K562 (cell line): ENCODE results near the gene BCL7C. TPM values are rescaled to one million over a fixed set of nuclear protein-coding genes. Genes with fewer than 3 reads are reported as not detected.

Source experiments
- EP300 ChIP-seq: IDR thresholded peaks from 2 replicates; pipeline ENCODE4 v1.6.1; 2012; ENCODE audit warnings: low read length, improper control_type of control experiment
- EP400 ChIP-seq: fragments of 450-650 bp; IDR thresholded peaks from 2 replicates; pipeline ENCODE4 v1.6.1; 2017; ENCODE audit warnings: antibody characterized with exemption, mild to moderate bottlenecking, moderate library complexity
- EZH2 ChIP-seq: IDR thresholded peaks from 2 replicates; pipeline ENCODE4 v1.6.1; 2012; ENCODE audit warnings: low read depth, mild to moderate bottlenecking, inconsistent platforms, low read length, borderline replicate concordance
- MCM2 ChIP-seq: fragments of 450-650 bp; IDR thresholded peaks from 2 replicates; pipeline ENCODE4 v1.6.1; 2017; ENCODE audit warnings: low read depth, mild to moderate bottlenecking
- MXI1 ChIP-seq: IDR thresholded peaks from 2 replicates; pipeline ENCODE4 v1.6.1; 2011; ENCODE audit warnings: low read depth, mild to moderate bottlenecking, improper control_type of control experiment, low read length
- PREB ChIP-seq: sonication (generic); formaldehyde crosslinking; IDR thresholded peaks from 2 replicates; pipeline ENCODE4 v1.8.1; 2023; ENCODE audit warnings: mild to moderate bottlenecking, missing genetic modification reagents
- SETDB1 ChIP-seq: IDR thresholded peaks from one replicate; pipeline ENCODE4 v1.6.1; 2012; ENCODE audit warnings: low read length, control low read depth, inconsistent platforms
- ZKSCAN8 ChIP-seq: fragments of 200-800 bp; sonication (Bioruptor generic); IDR thresholded peaks from 2 replicates; pipeline ENCODE4 v1.6.1; 2016; ENCODE audit warnings: missing genetic modification characterization, missing compliant biosample characterization
- ZNF12 ChIP-seq: sonication (generic); formaldehyde crosslinking; IDR thresholded peaks from 2 replicates; pipeline ENCODE4 v1.4.0; 2020; ENCODE audit warnings: mild to moderate bottlenecking, missing genetic modification reagents
- ZNF165 ChIP-seq: fragments of 250-450 bp; sonication (Bioruptor Pico); IDR thresholded peaks from 2 replicates; pipeline ENCODE4 v1.4.0; 2020; ENCODE audit warnings: borderline replicate concordance
- polyA plus RNA-seq, 8 experiments: library from polyadenylated mRNA; depleted of rRNA in 4 of 8; stranded (reverse) in 5 of 8; unstranded in 3 of 8; fragments of >200 nt; fragmentation: Nextera tagmentation in 2 of 8; fragmentation: Illumina TruSeq in 1 of 8; extraction: Ambion mirVana in 2 of 8; extraction: Trizol in 1 of 8; gene quantifications; 2 replicates each; pipeline versions ENCODE4 v1.2.1 to v1.2.3, GENCODE V29; 2011 to 2014; ENCODE audit warnings: inconsistent platforms in 1 of 8, missing spikeins in 1 of 8
- total RNA-seq, 7 experiments: library from RNA; depleted of rRNA in 6 of 7; stranded (reverse); fragments of >200 nt in 6 of 7; fragmentation: Illumina TruSeq in 2 of 7; extraction: Trizol in 2 of 7; gene quantifications; 2 replicates each; pipeline versions ENCODE4 v1.2.1 to v1.2.3, GENCODE V29; 2011 to 2021; ENCODE audit warnings: low replicate concordance in 1 of 7
- TF ChIP-seq, protein P1 (sequence below): fragments of 250-450 bp; sonication (Bioruptor Pico); IDR thresholded peaks from 2 replicates; pipeline ENCODE4 v1.5.1; 2021; ENCODE audit warnings: mild to moderate bottlenecking
- TF ChIP-seq, protein P2 (sequence below): fragments of 450-650 bp; IDR thresholded peaks from 2 replicates; pipeline ENCODE4 v1.7.1; 2018; ENCODE audit warnings: mild to moderate bottlenecking, low read depth; ENCODE audit not compliant: partially characterized antibody
- TF ChIP-seq, protein P3 (sequence below): fragments of 450-650 bp; IDR thresholded peaks from 2 replicates; pipeline ENCODE4 v1.6.1; 2016; ENCODE audit warnings: mild to moderate bottlenecking
- TF ChIP-seq, protein P4 (sequence below): fragments of 250-450 bp; sonication (Bioruptor Pico); IDR thresholded peaks from 2 replicates; pipeline ENCODE4 v1.9.0; 2021; ENCODE audit warnings: mild to moderate bottlenecking, inconsistent platforms
- TF ChIP-seq, protein P5 (sequence below): fragments of 200-800 bp; sonication (Bioruptor generic); IDR thresholded peaks from 2 replicates; pipeline ENCODE4 v1.6.1; 2017; ENCODE audit warnings: missing genetic modification characterization, missing compliant biosample characterization

BCL7C gene
- total and polyA plus RNA-seq, 9 of the 15 experiments (the other 6 are each of a cell fraction or from before 2014, with no cell fraction given), result 1.7 to 85.8 (median 19.6) TPM

DNA sequence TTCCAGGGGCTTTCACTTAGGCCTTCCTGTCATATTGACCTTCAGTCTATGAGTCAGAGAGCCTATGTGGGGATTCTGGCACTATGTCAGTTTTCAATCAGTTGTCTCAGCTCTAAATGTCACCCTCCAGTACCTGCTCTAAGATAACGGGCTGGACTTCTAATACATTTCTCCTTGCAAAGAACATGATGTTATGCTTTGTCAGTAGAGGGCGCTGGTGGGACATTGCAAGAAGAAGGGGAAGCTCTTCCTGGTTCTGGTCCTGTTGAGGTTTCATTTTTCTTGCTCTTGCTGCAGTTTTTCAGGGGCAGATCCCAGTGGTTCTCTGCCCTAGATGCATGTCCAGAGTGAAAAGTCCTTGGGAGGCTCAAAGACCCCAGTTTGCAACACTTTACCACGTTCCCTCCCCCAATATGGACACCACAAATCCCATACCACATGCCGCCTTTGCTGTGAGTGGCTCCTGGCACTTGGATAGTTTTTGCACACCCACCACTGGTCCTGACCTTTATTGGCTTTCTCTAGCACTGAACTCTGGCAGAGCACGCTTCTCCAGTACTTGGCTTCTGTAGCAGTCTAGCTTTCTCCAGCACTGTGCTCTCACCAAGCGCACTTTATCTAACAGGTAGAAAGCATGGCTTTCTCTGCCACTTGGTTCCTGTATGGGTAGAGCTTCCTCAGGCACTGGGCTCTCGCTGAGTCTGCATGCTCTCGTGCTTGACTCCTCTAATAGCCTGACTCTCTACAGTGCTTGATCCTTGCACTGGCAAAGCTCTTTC is 49.0 kb downstream of the BCL7C start (continued):
- TF ChIP-seq EZH2 (no peak), SETDB1 (no peak), MCM2 (no peak), MXI1 (no peak), ZKSCAN8 (CRISPR knock-in tag) (no peak), PREB (CRISPR knock-in tag) (no peak), EP300 (peak; percentile 13; the same call in 1 of the 2 replicates), EP400 (peak; percentile 61), ZNF165 (CRISPR knock-in tag) (no peak), ZNF12 (CRISPR knock-in tag) (no peak)
- TF ChIP-seq, protein P1, sequence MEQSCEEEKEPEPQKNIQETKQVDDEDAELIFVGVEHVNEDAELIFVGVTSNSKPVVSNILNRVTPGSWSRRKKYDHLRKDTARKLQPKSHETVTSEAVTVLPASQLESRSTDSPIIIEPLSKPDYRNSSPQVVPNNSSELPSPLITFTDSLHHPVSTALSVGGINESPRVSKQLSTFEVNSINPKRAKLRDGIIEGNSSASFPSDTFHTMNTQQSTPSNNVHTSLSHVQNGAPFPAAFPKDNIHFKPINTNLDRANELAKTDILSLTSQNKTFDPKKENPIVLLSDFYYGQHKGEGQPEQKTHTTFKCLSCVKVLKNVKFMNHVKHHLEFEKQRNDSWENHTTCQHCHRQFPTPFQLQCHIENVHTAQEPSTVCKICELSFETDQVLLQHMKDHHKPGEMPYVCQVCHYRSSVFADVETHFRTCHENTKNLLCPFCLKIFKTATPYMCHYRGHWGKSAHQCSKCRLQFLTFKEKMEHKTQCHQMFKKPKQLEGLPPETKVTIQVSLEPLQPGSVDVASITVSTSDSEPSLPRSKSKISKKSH, result no peak
- TF ChIP-seq, protein P2, sequence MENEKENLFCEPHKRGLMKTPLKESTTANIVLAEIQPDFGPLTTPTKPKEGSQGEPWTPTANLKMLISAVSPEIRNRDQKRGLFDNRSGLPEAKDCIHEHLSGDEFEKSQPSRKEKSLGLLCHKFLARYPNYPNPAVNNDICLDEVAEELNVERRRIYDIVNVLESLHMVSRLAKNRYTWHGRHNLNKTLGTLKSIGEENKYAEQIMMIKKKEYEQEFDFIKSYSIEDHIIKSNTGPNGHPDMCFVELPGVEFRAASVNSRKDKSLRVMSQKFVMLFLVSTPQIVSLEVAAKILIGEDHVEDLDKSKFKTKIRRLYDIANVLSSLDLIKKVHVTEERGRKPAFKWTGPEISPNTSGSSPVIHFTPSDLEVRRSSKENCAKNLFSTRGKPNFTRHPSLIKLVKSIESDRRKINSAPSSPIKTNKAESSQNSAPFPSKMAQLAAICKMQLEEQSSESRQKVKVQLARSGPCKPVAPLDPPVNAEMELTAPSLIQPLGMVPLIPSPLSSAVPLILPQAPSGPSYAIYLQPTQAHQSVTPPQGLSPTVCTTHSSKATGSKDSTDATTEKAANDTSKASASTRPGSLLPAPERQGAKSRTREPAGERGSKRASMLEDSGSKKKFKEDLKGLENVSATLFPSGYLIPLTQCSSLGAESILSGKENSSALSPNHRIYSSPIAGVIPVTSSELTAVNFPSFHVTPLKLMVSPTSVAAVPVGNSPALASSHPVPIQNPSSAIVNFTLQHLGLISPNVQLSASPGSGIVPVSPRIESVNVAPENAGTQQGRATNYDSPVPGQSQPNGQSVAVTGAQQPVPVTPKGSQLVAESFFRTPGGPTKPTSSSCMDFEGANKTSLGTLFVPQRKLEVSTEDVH, result peak; percentile 60
- TF ChIP-seq, protein P3, sequence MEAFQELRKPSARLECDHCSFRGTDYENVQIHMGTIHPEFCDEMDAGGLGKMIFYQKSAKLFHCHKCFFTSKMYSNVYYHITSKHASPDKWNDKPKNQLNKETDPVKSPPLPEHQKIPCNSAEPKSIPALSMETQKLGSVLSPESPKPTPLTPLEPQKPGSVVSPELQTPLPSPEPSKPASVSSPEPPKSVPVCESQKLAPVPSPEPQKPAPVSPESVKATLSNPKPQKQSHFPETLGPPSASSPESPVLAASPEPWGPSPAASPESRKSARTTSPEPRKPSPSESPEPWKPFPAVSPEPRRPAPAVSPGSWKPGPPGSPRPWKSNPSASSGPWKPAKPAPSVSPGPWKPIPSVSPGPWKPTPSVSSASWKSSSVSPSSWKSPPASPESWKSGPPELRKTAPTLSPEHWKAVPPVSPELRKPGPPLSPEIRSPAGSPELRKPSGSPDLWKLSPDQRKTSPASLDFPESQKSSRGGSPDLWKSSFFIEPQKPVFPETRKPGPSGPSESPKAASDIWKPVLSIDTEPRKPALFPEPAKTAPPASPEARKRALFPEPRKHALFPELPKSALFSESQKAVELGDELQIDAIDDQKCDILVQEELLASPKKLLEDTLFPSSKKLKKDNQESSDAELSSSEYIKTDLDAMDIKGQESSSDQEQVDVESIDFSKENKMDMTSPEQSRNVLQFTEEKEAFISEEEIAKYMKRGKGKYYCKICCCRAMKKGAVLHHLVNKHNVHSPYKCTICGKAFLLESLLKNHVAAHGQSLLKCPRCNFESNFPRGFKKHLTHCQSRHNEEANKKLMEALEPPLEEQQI, result peak; percentile 44; the same call in 1 of the 2 replicates
- TF ChIP-seq, protein P4, sequence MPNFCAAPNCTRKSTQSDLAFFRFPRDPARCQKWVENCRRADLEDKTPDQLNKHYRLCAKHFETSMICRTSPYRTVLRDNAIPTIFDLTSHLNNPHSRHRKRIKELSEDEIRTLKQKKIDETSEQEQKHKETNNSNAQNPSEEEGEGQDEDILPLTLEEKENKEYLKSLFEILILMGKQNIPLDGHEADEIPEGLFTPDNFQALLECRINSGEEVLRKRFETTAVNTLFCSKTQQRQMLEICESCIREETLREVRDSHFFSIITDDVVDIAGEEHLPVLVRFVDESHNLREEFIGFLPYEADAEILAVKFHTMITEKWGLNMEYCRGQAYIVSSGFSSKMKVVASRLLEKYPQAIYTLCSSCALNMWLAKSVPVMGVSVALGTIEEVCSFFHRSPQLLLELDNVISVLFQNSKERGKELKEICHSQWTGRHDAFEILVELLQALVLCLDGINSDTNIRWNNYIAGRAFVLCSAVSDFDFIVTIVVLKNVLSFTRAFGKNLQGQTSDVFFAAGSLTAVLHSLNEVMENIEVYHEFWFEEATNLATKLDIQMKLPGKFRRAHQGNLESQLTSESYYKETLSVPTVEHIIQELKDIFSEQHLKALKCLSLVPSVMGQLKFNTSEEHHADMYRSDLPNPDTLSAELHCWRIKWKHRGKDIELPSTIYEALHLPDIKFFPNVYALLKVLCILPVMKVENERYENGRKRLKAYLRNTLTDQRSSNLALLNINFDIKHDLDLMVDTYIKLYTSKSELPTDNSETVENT (CRISPR knock-in tag), result no peak
- TF ChIP-seq, protein P5, sequence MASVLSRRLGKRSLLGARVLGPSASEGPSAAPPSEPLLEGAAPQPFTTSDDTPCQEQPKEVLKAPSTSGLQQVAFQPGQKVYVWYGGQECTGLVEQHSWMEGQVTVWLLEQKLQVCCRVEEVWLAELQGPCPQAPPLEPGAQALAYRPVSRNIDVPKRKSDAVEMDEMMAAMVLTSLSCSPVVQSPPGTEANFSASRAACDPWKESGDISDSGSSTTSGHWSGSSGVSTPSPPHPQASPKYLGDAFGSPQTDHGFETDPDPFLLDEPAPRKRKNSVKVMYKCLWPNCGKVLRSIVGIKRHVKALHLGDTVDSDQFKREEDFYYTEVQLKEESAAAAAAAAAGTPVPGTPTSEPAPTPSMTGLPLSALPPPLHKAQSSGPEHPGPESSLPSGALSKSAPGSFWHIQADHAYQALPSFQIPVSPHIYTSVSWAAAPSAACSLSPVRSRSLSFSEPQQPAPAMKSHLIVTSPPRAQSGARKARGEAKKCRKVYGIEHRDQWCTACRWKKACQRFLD (CRISPR knock-in tag), result peak; percentile 44; the same call in 1 of the 2 replicates
